HG02938 (cell line): ENCODE data around the gene MED1.
"Not testable (repeated sequence)": the region's sequence is repeated elsewhere in the genome, so short reads cannot be mapped to it uniquely, and the experiment has no call there.

Source experiments
- ATAC-seq: cut with Tn5 transposase; IDR thresholded peaks from one replicate; pipeline ENCODE4 v1.9.1; 2021; ENCODE audit warnings: mild to moderate bottlenecking, moderate library complexity; ENCODE audit not compliant: unreplicated experiment

Gene MED1

DNA sequence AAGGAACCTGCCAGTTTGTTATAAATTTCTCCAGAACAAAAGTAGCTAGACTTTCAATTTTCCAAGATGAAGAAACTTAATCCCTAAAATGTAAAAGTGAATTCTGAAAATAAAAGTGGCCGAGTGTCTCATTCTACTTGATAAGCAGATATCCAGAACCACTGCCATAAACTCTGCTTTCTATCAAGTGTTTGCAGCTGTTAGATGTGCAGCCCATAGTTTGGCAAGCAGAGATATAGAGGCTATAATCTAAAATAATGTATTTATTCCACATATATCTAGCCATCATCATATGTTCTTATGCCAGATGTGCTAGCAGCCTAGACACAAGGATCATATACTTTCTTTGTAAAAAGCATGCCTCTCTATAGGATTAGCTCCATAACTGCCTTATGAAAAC lies 34.9 kb downstream of the MED1 start:
- ATAC-seq: no peak

DNA sequence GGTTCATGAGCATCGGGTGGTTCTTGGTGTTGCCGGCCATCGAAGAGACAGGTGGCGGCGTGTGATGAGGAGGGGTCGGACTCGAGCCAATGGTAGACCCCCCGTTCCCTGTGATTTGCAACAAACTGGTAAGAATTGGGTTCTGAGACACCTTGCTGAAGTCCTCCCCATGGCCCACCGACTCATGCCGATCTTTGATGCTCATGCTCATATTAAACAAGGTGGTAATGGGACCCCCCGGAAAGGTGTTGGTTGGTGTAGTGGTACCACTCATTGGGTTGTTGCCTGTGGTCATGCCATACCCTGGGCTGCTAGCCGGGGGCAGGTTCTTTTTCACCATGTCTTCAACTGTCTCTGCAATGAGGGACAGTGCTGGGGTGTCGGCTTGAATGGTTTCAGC lies 40.8 kb downstream of the MED1 start:
- no peak for ATAC-seq

DNA sequence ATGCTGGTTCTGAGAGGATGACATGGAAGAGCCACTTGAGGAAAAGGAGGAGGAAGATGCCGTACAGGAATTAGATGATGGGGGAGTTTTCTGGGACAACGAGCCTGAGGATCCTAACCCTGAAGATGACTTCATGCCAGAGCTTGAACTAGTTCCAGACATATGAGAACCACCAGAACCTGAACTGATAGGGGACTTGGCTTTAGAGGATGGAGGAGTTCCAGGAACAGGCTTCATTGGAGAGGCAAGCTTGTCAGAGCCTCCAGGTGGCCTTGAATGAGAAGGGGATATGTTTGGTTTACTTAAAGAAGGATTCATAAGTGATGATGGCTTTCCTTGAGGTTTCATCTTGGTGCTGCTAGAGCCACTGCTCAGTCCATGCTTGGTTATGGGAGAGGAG lies 42.7 kb downstream of the MED1 start:
- no peak for ATAC-seq

DNA sequence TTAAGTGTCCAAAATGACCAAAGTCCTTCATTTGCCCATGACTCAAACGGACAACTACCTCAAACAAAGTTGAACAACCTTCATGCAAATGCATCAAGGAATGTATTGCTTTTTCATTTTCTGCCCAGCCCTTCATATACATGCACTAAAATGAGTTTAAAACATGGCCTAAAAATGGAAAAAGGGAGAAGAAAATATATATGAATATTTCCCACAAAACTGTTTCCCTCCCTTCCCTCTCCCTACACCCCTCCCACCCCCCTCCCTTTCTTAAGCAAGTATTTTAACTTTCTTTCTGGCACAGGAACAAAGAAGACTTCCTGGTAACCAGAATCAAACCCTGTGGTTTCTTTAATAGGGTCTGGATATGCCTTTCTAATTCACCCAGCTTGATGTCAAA lies 44.1 kb downstream of the MED1 start:
- ATAC-seq: no peak

DNA sequence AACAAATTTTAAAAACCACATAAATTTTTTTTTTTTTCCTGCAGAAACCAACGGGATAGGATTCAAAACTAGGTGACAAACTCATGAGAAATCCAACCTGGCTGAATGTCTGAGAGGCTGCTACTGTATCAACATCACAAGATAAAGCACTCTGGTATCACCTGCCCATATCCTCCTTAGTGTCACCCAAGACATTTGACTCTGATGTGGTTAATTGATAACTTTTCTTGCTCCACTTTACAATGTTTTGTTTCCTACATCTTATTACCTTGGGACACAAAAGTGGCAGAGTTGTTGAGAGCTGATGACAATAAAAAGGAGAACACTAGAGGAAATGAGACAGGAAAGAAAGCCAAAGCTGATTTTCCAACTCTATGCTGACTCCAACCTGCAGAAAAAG lies 45.6 kb downstream of the MED1 start:
- ATAC-seq: no peak

DNA sequence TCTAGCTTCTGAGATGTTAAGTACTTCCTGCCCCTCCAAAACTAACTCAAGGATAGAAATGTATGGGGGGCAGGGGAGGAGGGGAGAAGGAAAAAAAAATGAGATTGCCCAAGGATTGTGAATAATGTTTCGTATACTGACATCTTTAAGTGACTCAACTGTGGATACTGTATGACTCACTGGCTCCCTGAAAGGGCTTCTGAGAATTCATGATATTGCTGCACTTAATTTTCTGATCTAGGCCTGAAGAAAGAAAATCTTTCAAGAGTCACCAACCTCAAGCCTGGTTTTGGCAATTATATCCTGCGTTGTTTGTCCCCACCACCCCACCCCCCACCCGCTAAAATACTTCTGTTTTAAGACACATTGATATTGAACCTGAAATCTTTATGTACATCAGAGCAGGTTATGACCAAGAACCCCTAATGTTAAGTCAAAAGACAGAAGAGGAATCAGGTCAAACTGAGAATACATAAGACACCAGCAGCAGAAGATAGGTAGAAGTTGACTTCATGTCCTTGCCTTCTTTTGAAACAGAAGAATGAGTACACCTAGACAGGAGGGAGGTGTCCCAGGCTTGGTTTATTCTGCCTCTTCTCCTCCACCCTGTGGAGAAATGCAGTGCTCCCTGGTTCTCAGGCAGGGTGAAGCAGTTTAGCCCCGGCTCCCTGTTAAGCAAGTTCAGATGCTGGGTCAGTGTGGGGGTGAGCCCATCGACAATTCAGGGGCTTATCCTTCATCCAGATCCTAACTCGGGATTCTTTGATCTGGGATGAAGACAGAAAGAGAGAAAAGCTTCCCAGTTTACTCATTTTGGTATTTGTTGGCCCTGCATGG lies 46.3 kb downstream of the MED1 start:
- no peak for ATAC-seq

DNA sequence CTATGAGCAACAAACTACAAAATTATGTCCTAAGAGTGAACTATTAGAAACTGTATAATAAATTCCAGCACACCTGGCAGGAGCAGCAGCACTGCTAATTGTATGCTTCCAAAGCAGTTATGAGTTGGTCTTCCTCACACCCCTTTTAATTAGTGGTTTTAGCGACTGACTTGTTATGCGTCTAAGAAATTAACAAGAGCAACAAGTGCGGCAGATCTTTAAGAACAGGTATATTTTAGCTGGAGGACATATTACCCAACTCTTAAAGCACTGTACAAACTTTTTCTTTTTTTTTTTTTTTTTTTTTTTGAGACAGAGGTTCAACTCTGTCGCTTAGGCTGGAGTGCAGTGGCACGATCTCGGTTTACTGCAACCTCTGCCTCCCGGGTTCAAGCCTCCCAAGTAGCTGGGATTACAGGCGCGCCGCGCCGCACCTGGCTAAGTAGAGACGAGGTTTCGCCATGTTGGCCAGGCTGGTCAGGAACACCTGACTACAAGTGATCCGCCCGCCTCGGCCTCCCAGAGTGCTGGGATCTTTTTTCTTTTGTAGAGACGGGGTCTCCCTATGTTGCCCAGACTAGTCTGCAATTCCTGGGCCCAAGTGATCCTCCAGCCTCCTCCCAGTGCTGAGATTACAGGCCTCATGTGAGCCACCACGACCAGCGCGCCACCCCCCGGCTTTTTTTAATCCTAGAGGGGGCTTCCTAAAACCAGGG lies 48.0 kb downstream of the MED1 start:
- no peak for ATAC-seq

DNA sequence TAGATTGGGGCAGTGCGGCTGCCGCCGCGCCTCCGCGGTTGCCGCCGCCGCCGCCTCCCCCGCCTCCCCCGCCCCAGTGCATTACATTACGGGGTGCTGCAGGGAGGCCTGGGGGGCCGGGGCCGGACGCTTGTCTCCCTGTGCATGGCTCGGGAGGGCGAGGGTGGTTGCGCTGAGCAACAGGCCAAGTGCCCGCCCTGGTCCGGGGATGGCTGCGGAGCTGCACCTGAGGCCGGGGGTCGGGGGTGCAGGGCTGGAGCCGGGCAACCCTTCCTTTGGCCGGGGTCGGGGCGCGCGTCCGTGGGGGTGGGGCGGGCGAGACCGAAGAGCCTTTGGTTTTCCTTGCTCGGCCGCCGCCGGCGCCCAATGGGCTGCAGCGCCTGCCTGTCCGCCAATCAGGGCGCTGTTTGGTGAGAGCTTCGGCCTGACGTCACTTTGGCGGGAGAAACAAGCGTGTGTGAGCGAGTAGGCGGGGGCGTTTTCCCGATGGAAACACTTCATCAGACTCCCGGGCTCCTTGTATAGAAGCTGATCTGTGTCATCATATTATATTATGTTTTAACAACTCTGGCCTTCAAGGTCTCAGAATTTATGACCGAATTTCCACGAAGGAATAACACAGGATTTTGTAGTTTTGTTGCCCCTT lies 48.7 kb downstream of the MED1 start:
- ATAC-seq: peak; percentile 46

DNA sequence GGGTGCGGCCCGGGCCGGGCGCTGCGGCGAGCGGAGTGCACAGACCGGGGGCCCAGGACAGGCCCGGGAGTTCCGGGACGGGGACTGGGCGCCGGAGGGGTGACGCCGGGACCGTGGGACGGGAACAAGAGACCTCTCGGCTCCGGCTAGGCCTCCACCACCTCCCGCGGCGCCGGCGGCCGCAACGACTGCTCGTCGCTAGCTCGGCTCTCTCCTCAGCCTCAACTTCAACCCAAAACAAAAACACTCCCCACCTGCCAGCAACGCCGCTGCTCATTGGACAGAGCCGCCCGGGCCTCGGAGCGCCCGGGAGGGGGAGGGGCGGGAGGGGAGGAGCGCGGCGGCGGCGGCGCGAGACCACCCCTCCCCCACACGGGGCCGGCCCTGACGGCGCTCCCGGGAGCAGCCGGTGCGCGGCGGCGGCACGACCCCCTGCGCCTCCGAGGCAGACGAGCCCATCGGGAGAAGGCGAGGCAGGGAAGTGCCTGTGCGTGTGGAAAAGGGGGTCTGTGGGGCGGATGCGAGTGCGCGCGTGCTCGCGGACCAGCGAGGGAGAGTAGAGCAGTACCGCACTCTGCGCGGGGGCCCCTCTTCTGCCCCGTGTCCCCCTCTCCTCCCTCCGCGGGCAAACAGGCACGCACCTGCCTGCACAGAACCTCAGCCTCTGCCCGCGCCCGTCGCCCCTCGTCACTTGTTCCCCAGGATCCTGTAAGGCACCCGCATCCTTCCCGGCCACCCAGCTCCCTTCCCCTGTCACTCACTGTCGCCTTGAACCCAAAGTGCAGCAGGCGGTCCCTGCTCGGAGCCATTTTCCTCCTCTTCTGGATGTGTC lies 49.4 kb downstream of the MED1 start, which contains the start of gene FBXL20:
FBXL20 (minus strand) TSS at position 215 of the 832 bp plus-strand sequence. CDS start 224 bp downstream, outside the sequence.
- ATAC-seq: peak; percentile 69

DNA sequence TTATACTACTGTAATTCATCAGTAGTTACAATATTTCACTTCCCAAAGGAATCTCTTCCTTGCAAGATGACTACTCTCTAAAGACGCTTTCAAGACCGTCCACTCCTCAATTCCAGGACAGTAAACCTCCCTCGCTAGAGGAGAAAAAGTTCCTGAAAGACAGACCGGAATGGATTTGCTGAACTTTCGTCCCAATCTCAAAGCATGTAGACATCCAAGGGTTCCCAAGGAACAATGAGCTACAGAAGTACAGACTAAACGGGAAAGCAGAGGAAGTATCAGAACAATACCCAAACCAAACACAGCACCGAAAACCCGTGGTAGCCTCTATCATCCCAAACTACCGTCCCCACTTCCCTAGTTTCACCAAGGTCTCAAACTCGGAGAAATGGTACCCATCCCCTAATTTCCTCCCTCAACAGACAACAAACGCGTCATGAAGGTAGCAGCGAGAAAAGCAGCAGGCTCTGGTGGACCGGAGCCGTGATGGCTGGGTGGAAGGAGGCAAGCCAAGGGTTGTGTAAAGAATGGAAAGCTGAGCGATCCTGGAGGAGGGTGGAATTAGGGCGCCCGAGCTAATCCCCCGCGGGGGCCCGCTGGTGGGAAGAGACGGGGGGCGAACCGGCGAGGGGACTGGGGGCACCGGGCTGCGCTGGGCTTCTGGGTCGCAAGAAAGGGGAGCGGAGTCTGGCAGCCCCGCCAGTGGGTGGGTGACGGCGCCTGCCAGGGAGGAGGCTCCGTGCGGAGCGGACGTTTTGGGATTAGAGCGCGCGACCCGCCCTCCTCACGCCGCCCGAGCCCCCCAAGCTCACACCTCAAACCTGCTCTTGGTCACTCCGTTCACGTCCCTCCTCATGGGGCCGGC lies 50.3 kb downstream of the MED1 start:
- peak; percentile 30 for ATAC-seq

DNA sequence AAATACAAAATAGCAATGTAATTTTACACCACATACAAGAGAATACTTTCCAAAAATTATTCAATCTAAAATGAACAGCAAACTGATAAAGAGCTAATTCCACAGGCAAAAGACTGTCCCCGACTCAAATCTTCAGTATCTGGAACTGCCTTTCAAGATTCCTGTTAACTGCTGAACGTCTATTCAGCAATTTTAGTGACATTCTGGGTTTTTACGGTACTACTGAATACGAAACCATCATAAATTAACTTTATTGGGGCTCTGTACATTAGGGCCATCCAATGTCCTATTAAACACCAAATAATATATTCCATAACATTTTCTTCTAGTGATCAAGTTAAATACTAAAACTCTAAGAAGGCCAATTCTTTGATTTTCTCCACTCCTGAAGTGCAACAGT lies 51.3 kb downstream of the MED1 start:
- no peak for ATAC-seq

DNA sequence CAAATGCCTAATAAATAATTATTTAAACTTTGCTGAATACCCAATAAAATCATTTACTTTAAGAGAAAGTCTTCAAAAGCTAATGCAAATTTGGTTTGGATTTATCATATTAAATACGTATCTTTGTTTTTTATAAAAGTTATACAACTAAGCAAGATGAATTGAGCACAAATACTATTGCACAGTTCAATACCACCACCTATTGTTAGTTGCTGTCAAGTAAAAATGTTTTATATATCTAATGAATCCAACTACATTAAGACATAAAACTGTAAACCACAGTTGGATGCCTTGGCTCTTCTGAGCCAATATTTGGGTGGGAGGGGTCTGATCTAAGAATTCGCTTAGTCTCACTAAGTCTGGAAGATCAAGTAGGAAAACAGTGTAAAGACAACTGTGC lies 57.3 kb downstream of the MED1 start:
- no peak for ATAC-seq

DNA sequence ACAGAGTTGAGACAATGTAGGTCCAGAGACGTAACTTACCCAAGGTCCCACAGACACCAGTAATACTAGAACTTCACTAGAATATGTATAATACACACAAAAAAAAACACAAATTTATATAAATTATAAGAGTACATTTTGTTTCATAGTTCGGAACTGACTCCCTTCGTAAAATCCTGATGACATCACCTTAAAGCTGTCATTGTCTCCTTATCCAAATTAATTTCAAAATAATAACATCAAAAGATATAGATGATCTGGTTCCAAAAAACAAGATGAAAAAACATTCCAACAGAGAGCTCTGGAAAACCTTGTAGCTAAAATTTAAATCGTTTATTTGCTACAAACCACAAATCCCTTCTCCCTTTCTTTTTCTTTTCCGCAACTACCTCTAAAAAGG lies 59.6 kb downstream of the MED1 start:
- no peak for ATAC-seq

DNA sequence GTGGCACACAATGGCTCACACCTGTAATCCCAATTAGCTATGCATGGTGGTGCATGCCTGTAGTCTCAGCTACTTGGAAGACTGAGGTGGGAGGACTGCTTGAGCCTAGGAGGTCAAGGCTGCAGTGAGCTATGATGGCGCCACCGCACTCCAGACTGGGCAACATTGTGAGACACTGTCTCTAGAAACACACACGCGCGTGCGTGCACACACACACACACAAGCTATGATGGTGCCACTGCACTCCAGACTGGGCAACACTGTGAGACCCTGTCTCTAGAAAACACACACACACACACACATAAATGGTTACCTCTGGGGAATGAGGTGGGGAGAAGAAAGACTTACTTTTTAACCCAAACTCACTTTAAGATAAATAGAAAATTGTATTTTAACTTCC lies 66.0 kb downstream of the MED1 start:
- no peak for ATAC-seq

DNA sequence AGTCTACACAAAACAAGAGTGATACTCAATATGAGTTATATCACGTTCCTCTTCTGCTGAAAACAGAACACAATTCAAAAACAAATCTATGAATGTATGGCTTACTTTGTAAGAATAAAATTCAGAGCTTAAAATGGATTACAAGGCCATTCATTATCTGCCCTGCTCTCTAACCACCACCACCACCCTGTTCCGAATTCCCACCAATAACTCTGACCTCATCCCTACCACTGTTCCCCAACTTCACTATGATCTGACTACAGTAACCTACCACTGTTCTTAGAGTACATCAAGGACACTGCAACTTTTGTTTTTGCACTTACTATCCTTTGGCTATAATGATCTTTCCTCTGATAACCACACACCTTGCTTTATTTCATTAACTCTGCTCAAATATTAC lies 70.9 kb downstream of the MED1 start:
- ATAC-seq: no peak

DNA sequence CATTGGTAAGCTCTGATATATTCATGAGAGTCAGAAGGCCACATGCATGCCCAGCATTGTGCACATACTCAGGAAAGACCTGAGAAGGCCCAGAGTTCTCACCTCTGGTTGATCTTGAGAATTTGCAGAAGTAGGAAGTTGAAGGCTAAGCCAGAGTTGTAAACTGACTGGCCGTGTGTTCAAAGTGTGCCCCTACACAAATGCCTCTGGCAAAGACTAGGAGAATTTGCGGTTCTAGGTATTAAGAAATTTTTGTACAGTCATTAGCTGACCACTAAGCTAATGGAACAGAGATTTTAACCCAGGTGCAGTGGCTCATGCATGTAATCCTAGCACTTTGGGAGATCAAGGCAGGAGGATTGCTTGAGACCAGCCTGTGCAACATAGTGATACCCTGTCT lies 74.6 kb downstream of the MED1 start:
- ATAC-seq: no peak

DNA sequence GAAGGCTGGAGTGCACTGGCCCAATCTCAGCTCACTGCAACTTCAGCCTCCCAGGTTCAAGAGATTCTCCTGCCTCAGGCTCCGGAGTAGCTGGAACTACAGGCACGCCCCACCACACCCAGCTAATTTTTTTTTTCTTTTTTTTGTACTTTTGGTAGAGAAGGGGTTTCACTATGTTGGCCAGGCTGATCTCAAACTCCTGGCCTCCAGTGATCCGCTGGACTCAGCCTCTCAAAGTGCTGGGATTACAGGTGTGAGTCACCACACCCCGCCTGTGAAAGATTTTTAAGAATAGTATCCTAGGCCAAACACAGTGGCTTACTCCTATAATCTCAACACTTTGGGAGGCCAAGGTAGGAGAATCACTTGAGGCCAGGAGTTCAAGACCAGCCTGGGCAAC lies 83.3 kb downstream of the MED1 start:
- not testable (repeated sequence) for ATAC-seq

DNA sequence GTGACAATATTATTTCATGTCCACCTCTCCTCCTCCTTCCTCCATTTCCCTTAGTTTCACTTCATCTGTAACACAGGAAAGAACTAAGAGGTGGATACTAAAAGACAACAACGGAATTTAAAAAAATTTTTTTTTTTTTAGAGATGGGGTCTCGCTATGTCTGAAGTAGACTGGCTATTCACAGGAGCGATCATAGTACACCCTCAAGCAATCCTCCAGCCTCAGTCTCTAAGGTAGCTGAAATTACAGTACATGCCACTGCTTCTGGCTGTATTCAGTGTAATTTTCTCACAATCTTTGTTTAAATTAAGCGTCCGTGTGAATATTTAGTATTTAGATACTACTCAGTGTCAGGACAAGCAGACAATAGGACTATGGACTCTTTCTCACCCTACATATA lies 85.2 kb downstream of the MED1 start:
- ATAC-seq: no peak

DNA sequence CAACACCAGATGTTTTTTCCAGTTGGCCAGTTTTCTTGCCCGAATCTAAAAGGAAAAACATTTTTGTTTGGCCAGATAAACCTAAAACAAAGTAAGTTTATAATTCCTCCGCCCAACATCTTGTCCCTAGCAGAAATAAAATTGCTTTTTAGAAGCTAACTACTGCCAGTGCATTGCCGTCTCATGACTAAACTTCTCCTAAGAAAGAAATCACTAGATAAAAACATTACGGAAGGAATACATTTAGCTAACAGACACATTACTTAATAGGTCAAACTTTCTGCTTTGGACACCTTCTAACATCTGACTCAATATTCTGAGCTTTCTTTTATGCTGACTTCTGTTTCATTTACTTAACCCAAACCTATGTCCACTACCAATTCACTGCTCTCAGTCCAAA lies 85.8 kb downstream of the MED1 start:
- ATAC-seq: no peak
